Measurements from ENCODE around the gene MPRIP. TPM values are rescaled to one million over a fixed set of nuclear protein-coding genes. Genes with fewer than 3 reads are reported as not detected.
A peak's percentile ranks its signal among the peaks of the same experiment; 100 is the strongest.

Gene MPRIP
- total RNA-seq, 1 donor from 2014 or later, result 863 TPM

DNA sequence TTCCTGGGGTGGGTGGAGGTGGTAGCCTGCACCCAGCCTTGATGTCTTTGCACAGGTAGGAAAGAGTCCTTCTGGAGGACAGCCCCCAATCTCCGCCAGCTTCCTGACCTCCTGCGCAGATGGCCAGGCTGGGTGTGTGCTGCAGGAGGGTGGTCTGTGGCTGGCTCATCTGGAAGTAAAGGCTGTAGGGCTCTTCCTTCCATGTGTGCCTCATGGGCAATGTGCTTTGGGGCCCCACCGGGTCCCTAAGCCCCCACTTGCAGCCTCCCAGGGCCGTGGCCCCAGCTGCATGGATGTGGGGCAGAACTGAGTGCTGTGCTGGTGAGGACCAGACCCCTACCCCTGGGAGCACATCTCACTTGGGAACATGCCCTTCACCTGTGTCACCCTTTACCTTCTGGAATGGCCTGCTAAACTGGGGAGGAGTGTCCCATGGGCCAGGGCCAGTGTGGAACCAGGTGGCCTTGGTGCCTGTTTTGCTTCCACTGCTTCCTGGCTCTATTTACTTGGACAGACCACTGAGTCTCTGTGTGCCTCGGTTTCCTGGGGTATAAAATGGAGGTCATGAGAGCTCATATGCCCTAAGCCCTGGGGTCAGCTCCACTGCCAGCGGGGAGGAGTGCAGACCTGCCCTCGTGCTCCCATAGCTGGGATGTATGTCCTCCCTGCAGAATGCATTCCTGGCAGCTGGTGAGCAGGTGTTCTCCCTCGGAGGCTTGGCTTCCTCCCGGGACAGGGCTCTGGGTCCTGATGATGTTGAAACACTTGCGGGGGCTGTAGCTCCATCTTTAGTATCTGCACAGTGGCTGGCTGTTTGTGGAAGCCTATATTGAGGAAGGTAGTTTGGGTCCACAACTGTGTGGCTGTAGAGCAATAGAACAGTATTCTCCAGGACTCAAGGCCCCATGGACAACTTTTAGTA is 18.0 kb downstream of the MPRIP start:
- Mint-ChIP-seq H3K27me3 (ENCODE audit: unreplicated experiment) (peaks cover 9% of the 10 kb centered on the region), H3K9me3 (ENCODE audit: unreplicated experiment) (peaks cover 9% of the 10 kb centered on the region), H3K4me1 (ENCODE audit: low read depth, unreplicated experiment) (peaks cover 59% of the 10 kb centered on the region), H3K4me3 (ENCODE audit: unreplicated experiment) (peak overlapping the region; percentile 55), H3K36me3 (ENCODE audit: unreplicated experiment) (no peaks in the 10 kb centered on the region), H3K27ac (ENCODE audit: unreplicated experiment) (peak overlapping the region; percentile 78)
- peak; percentile 19 for DNase-seq
- TF ChIP-seq, protein P1, sequence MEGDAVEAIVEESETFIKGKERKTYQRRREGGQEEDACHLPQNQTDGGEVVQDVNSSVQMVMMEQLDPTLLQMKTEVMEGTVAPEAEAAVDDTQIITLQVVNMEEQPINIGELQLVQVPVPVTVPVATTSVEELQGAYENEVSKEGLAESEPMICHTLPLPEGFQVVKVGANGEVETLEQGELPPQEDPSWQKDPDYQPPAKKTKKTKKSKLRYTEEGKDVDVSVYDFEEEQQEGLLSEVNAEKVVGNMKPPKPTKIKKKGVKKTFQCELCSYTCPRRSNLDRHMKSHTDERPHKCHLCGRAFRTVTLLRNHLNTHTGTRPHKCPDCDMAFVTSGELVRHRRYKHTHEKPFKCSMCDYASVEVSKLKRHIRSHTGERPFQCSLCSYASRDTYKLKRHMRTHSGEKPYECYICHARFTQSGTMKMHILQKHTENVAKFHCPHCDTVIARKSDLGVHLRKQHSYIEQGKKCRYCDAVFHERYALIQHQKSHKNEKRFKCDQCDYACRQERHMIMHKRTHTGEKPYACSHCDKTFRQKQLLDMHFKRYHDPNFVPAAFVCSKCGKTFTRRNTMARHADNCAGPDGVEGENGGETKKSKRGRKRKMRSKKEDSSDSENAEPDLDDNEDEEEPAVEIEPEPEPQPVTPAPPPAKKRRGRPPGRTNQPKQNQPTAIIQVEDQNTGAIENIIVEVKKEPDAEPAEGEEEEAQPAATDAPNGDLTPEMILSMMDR (IDR thresholded peaks at IDR 0.05; ENCODE audit: partially characterized antibody, unreplicated experiment), result no peak

DNA sequence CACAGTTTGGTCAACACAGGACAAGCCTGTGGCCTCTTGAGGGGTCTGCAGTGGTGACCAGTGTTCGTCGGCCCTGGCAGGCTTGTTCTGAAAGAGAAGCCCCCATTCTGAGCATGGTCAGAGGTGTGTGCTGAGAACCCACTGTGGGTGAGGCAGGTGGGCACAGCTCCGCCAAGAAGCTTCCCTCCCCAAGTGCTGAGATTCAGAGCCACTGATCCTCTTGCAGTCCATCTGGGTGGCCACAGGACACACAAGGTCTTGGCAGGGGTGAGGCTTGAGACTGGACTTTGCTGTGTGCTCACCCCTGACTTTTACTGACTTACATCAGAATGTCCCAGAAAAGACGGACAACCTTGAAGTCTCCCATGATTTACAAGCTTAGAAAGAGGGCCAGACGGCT is 18.7 kb downstream of the MPRIP start:
- peak; percentile 2 for DNase-seq
- H3K36me3 Mint-ChIP-seq (ENCODE audit: unreplicated experiment), result no peaks in the 10 kb centered on the region
- H3K27ac Mint-ChIP-seq (ENCODE audit: unreplicated experiment), result peak overlapping the region; percentile 43
- TF ChIP-seq, protein P1 (IDR thresholded peaks at IDR 0.05; ENCODE audit: partially characterized antibody, unreplicated experiment), result no peak
- H3K4me1 Mint-ChIP-seq (ENCODE audit: low read depth, unreplicated experiment), result peaks cover 60% of the 10 kb centered on the region
- peaks cover 9% of the 10 kb centered on the region for H3K27me3 Mint-ChIP-seq (ENCODE audit: unreplicated experiment)
- peak overlapping the region; percentile 55 for H3K4me3 Mint-ChIP-seq (ENCODE audit: unreplicated experiment)
- H3K9me3 Mint-ChIP-seq (ENCODE audit: unreplicated experiment), result peaks cover 9% of the 10 kb centered on the region

DNA sequence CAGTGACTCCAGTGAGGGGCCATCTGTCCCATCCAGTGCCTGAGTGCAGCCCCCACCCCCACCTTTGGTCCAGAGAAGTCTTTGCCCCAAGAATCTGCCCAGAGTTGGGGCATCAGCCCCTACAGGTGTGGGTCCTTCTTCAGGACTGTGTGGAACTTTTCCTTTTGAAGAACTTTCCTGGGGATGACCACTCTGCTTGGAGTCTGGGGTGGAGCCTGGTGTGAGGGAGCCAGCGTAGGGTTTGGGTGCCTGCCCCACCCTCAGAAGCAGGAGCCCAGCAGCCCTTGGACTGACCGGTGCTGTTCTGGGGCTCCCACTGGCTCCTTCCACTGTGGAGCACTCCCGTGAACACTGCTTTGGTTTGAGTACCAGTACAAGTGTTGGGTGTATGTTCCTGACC is 19.3 kb downstream of the MPRIP start:
- Mint-ChIP-seq H3K9me3 (ENCODE audit: unreplicated experiment) (peaks cover 9% of the 10 kb centered on the region), H3K4me3 (ENCODE audit: unreplicated experiment) (peak overlapping the region; percentile 55), H3K27me3 (ENCODE audit: unreplicated experiment) (peaks cover 9% of the 10 kb centered on the region), H3K27ac (ENCODE audit: unreplicated experiment) (no peak overlapping the region), H3K4me1 (ENCODE audit: low read depth, unreplicated experiment) (peaks cover 59% of the 10 kb centered on the region), H3K36me3 (ENCODE audit: unreplicated experiment) (no peaks in the 10 kb centered on the region)
- DNase-seq, result peak; percentile 10
- TF ChIP-seq, protein P1 (IDR thresholded peaks at IDR 0.05; ENCODE audit: partially characterized antibody, unreplicated experiment), result no peak

DNA sequence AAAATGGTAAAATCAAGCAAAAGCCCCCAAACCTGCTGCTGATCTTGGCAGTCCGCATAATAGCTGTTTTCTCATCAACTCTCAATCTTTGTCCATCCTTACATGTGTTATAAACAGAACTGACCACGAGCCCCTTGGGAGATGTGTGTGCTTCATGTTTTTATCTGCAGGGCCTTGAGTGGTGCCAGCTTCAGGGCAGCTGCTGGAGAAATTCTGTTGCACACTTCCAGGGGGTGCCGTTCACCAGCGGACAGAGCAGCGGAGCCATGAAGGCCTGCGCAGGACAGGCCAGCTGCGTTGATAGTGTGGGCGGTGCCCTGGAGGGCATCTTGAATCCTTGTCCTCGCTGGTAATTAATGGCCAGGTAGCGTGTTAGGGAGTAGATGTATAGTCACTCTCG is 20.1 kb downstream of the MPRIP start:
- Mint-ChIP-seq H3K27ac (ENCODE audit: unreplicated experiment) (peak overlapping the region; percentile 53), H3K4me3 (ENCODE audit: unreplicated experiment) (peak overlapping the region; percentile 48), H3K27me3 (ENCODE audit: unreplicated experiment) (peaks cover 12% of the 10 kb centered on the region), H3K36me3 (ENCODE audit: unreplicated experiment) (no peaks in the 10 kb centered on the region), H3K9me3 (ENCODE audit: unreplicated experiment) (peaks cover 9% of the 10 kb centered on the region), H3K4me1 (ENCODE audit: low read depth, unreplicated experiment) (peaks cover 56% of the 10 kb centered on the region)
- peak; percentile 17 for DNase-seq
- TF ChIP-seq, protein P1 (IDR thresholded peaks at IDR 0.05; ENCODE audit: partially characterized antibody, unreplicated experiment), result no peak

DNA sequence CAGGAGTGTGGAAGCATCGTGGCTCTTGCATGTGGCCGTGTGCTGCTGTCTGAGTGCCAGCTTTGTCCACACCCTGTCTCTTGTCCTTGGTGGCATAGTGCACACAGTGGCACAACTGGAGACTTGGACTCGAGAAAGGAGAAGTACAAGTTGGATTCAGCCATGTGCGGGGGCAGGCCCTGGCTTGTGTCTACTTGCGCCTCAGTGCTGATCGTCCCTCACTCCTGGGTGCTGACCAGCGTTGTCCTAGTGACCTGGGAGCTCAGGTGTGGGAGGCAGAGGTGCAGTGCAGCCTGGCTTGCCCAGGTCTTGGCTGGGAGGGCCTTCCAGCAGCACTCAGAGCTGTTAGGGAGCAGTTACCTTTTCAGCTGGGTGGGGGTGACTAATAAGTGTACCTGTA is 20.6 kb downstream of the MPRIP start:
- peaks cover 55% of the 10 kb centered on the region for H3K4me1 Mint-ChIP-seq (ENCODE audit: low read depth, unreplicated experiment)
- peaks cover 13% of the 10 kb centered on the region for H3K27me3 Mint-ChIP-seq (ENCODE audit: unreplicated experiment)

More for the DNA sequence above, 20.6 kb downstream of the MPRIP start:
- TF ChIP-seq, protein P1 (IDR thresholded peaks at IDR 0.05; ENCODE audit: partially characterized antibody, unreplicated experiment), result no peak
- Mint-ChIP-seq H3K4me3 (ENCODE audit: unreplicated experiment) (peak overlapping the region; percentile 24), H3K9me3 (ENCODE audit: unreplicated experiment) (peaks cover 9% of the 10 kb centered on the region), H3K36me3 (ENCODE audit: unreplicated experiment) (no peaks in the 10 kb centered on the region), H3K27ac (ENCODE audit: unreplicated experiment) (peak overlapping the region; percentile 13)
- peak; percentile 7 for DNase-seq
